ENCODE data around the gene NCKAP5.

DNA sequence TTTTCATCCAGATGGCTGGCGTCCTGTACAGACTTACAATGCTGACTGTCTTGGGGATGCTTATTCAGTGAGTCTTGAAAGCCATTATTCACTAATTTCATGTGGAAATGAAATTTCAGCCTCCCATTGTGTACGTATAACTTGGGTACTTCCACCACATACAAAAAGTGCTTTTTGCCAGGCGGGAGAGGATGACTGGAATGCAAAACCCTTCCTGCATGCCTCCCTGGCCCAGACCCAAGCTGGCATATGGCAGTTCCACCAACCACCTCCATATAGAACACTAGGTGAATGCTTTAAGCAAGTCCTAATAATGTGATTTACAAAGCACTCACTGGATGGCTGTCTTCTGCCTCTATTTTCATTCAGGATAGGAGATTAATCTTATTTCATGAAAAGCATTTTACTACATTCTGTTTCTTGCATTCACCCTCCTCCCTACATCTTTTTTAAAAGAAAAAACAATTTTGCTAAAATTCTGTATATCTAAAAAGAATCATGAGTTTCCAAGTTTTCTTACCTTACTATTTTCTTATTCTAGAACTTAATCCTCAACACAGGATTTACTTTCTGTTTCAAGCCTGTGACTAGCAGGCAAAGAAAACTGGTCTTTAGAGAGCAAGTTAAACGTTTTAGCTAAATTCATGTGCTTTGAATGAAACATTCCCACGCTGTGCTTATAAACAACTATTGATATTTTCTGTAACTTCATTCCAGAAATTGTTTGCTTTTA, 327.6 kb downstream of the NCKAP5 start:
- TF ChIP-seq, protein P1, sequence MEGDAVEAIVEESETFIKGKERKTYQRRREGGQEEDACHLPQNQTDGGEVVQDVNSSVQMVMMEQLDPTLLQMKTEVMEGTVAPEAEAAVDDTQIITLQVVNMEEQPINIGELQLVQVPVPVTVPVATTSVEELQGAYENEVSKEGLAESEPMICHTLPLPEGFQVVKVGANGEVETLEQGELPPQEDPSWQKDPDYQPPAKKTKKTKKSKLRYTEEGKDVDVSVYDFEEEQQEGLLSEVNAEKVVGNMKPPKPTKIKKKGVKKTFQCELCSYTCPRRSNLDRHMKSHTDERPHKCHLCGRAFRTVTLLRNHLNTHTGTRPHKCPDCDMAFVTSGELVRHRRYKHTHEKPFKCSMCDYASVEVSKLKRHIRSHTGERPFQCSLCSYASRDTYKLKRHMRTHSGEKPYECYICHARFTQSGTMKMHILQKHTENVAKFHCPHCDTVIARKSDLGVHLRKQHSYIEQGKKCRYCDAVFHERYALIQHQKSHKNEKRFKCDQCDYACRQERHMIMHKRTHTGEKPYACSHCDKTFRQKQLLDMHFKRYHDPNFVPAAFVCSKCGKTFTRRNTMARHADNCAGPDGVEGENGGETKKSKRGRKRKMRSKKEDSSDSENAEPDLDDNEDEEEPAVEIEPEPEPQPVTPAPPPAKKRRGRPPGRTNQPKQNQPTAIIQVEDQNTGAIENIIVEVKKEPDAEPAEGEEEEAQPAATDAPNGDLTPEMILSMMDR (IDR thresholded peaks at IDR 0.05) = no peak
- no peak for TF ChIP-seq POLR2A (IDR thresholded peaks at IDR 0.05)
